Epithelial cell of esophagus (primary cell): Measurements from ENCODE around the gene CCND3.

Experiments
- DNase-seq: peaks from one replicate; pipeline ENCODE4 v3.0.0; 2010; ENCODE audit warnings: low read depth
- H3K4me3 ChIP-seq: 2 replicates; pipeline ENCODE4 v1.5.1; 2011; ENCODE audit warnings: mild to moderate bottlenecking, low read length, control low read depth
- CTCF ChIP-seq: IDR thresholded peaks from 2 replicates; pipeline ENCODE4 v1.5.1; 2011; ENCODE audit warnings: low read depth, mild to moderate bottlenecking, low read length, control low read depth, inconsistent platforms; ENCODE audit not compliant: insufficient read depth; ENCODE audit errors: missing control alignments

CCND3 gene

GRCh38 chr6:41934278-41935192 lies 7.1 kb downstream of the CCND3 start:
- H3K4me3 ChIP-seq = no peak overlapping the region
- no peak for DNase-seq

GRCh38 chr6:41932378-41932777 lies 9.2 kb downstream of the CCND3 start:
- no peak overlapping the region for H3K4me3 ChIP-seq
- TF ChIP-seq CTCF = no peak
- DNase-seq = no peak

More at GRCh38 chr6:41934278-41935192, 7.1 kb downstream of the CCND3 start:
- no peak for TF ChIP-seq CTCF

- TF ChIP-seq CTCF = no peak
- H3K4me3 ChIP-seq = no peak overlapping the region
- no peak for DNase-seq
These were observed 9.8 kb downstream of the CCND3 start for GRCh38 chr6:41931792-41932191.

- DNase-seq = no peak
- no peak overlapping the region for H3K4me3 ChIP-seq
- TF ChIP-seq CTCF = no peak
These were observed 11.7 kb downstream of the CCND3 start for GRCh38 chr6:41929924-41930323.

- no peak for DNase-seq
- no peak overlapping the region for H3K4me3 ChIP-seq
- no peak for TF ChIP-seq CTCF
These were observed 14.4 kb downstream of the CCND3 start for GRCh38 chr6:41927253-41927652.

- peak overlapping the region; percentile 97 for H3K4me3 ChIP-seq
- no peak for TF ChIP-seq CTCF
- no peak for DNase-seq
These were observed 19.5 kb downstream of the CCND3 start for GRCh38 chr6:41922154-41922553.

- peak overlapping the region; percentile 97 for H3K4me3 ChIP-seq
- peak; percentile 24 for DNase-seq
- TF ChIP-seq CTCF = no peak
These were observed 20.0 kb downstream of the CCND3 start for GRCh38 chr6:41921712-41921998.
